DND-41 (cell line): Measurements from ENCODE around the gene EPHB4.

Experiments used
- ATAC-seq: fragments of 200-7000 bp; cut with Tn5 transposase; 3 replicates; pipeline ENCODE4 v1.9.1; 2021; ENCODE audit warnings: low read depth; ENCODE audit not compliant: insufficient read depth
- DNase-seq: peaks from one replicate; pipeline ENCODE4 v3.0.0-alpha.2; 2020
- H2AFZ ChIP-seq: 2 replicates; pipeline ENCODE4 v1.6.0; 2012; ENCODE audit warnings: low read depth, low read length
- H3K27ac ChIP-seq: 2 replicates; pipeline ENCODE4 v1.5.1; 2012; ENCODE audit warnings: low read length, inconsistent platforms
- H3K27me3 ChIP-seq: fragments of 200-600 bp; sonication (generic); 2 replicates; pipeline ENCODE4 v1.6.0; 2012; ENCODE audit warnings: low read length, mild to moderate bottlenecking, inconsistent platforms; ENCODE audit not compliant: insufficient read depth, poor library complexity
- H3K36me3 ChIP-seq: 2 replicates; pipeline ENCODE4 v1.5.1; 2012; ENCODE audit warnings: low read length, inconsistent platforms; ENCODE audit not compliant: insufficient read depth
- H3K4me1 ChIP-seq: 2 replicates; pipeline ENCODE4 v1.5.1; 2012; ENCODE audit warnings: mild to moderate bottlenecking, low read length; ENCODE audit not compliant: insufficient read depth
- H3K4me2 ChIP-seq: 2 replicates; pipeline ENCODE4 v1.6.0; 2012; ENCODE audit warnings: mild to moderate bottlenecking, moderate library complexity, low read length, inconsistent platforms; ENCODE audit not compliant: insufficient read depth
- H3K4me3 ChIP-seq, 2 experiments: fragments of 200-600 bp in 1 of 2; shearing (Covaris generic) in 1 of 2; 2 replicates each; pipeline ENCODE4 v1.5.1; 2012 to 2016; ENCODE audit warnings: inconsistent platforms in 2 of 2, low read length in 2 of 2, mild to moderate bottlenecking in 2 of 2, low read depth in 1 of 2, moderate library complexity in 1 of 2
- H3K79me2 ChIP-seq: 2 replicates; pipeline ENCODE4 v1.6.0; 2012; ENCODE audit warnings: low read length, inconsistent platforms; ENCODE audit not compliant: insufficient read depth
- H3K9ac ChIP-seq: 2 replicates; pipeline ENCODE4 v1.6.0; 2012; ENCODE audit warnings: low read depth, mild to moderate bottlenecking, inconsistent platforms, low read length, moderate library complexity
- H3K9me3 ChIP-seq: 2 replicates; pipeline ENCODE4 v1.5.1; 2012; ENCODE audit warnings: low read length, moderate library complexity, mild to moderate bottlenecking, inconsistent platforms; ENCODE audit not compliant: insufficient read depth, severe bottlenecking
- H4K20me1 ChIP-seq: 2 replicates; pipeline ENCODE4 v1.6.0; 2012; ENCODE audit warnings: low read length; ENCODE audit not compliant: insufficient read depth
- EZH2 ChIP-seq: IDR thresholded peaks from 3 replicates; pipeline ENCODE4 v1.6.1; 2012; ENCODE audit warnings: borderline replicate concordance, low read depth, mild to moderate bottlenecking, moderate library complexity, low read length, inconsistent platforms; ENCODE audit not compliant: severe bottlenecking
- TF ChIP-seq, protein P1 (sequence below): IDR thresholded peaks from 2 replicates; pipeline ENCODE4 v1.5.1; 2012; ENCODE audit warnings: borderline replicate concordance, low read length, moderate library complexity, mild to moderate bottlenecking; ENCODE audit not compliant: poor library complexity, severe bottlenecking; ENCODE audit errors: extremely low read depth

The EPHB4 gene

DNA sequence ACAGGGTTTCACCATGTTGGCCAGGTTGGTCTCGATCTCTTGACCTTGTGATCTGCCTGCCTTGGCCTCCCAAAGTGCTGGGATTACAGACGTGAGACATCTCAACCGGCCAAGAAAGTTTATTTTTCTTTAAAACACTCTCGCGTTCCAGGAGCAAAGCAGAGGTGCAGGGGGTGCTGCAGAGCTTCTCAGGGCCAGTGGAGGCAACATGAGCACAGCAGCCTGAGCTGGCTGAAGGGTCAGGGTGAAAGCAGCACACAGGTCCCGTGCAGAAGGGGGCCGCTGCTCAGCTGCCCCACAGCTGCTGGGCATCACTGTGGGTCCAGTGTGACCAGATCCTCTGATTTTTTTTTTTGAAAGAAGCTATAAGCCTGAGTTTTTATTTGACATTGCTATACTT, 46.1 kb downstream of the EPHB4 start:
- no peak for TF ChIP-seq EZH2
- TF ChIP-seq, protein P1, sequence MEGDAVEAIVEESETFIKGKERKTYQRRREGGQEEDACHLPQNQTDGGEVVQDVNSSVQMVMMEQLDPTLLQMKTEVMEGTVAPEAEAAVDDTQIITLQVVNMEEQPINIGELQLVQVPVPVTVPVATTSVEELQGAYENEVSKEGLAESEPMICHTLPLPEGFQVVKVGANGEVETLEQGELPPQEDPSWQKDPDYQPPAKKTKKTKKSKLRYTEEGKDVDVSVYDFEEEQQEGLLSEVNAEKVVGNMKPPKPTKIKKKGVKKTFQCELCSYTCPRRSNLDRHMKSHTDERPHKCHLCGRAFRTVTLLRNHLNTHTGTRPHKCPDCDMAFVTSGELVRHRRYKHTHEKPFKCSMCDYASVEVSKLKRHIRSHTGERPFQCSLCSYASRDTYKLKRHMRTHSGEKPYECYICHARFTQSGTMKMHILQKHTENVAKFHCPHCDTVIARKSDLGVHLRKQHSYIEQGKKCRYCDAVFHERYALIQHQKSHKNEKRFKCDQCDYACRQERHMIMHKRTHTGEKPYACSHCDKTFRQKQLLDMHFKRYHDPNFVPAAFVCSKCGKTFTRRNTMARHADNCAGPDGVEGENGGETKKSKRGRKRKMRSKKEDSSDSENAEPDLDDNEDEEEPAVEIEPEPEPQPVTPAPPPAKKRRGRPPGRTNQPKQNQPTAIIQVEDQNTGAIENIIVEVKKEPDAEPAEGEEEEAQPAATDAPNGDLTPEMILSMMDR, result no peak
- no peak overlapping the region for H3K4me2 ChIP-seq
- H4K20me1 ChIP-seq, result no peaks in the 10 kb centered on the region
- H2AFZ ChIP-seq, result no peak overlapping the region
- H3K4me1 ChIP-seq, result no peaks in the 10 kb centered on the region
- H3K36me3 ChIP-seq, result no peaks in the 10 kb centered on the region
- no peak overlapping the region for H3K4me3 ChIP-seq
- no peaks in the 10 kb centered on the region for H3K9me3 ChIP-seq
- H3K27me3 ChIP-seq, result no peaks in the 10 kb centered on the region
- H3K27ac ChIP-seq, result no peak overlapping the region
- no peak for DNase-seq
- H3K9ac ChIP-seq, result no peak overlapping the region
- no peak for ATAC-seq
- H3K79me2 ChIP-seq, result no peaks in the 10 kb centered on the region

DNA sequence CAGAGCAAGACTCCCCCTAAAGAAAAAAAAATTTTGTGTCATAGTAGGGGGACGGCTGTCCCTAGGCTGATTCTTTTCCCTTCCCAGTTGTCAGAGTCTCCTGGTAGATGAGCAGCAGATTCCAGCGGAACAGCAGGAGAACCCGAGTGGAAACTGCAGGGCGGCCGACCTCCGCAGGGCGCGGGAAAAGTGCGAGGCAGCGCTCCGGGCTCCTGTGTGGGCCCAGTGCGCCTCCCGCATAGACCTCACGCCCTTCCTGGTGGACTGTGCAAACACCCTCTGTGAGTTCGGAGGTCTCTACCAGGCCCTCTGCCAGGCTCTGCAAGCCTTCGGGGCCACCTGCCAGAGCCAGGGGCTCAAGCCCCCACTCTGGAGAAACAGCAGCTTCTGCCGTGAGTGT, 48.0 kb downstream of the EPHB4 start:
- DNase-seq (no peak), ATAC-seq (no peak)
- no peaks in the 10 kb centered on the region for H3K27me3 ChIP-seq
- no peaks in the 10 kb centered on the region for H3K79me2 ChIP-seq
- H3K4me3 ChIP-seq, result no peak overlapping the region
- H3K9me3 ChIP-seq, result no peaks in the 10 kb centered on the region
- no peak for TF ChIP-seq EZH2
- TF ChIP-seq, protein P1, result no peak
- no peak overlapping the region for H3K4me2 ChIP-seq
- no peaks in the 10 kb centered on the region for H3K4me1 ChIP-seq
- H3K27ac ChIP-seq, result no peak overlapping the region
- no peaks in the 10 kb centered on the region for H3K36me3 ChIP-seq
- no peak overlapping the region for H3K9ac ChIP-seq
- no peak overlapping the region for H2AFZ ChIP-seq
- H4K20me1 ChIP-seq, result no peaks in the 10 kb centered on the region

DNA sequence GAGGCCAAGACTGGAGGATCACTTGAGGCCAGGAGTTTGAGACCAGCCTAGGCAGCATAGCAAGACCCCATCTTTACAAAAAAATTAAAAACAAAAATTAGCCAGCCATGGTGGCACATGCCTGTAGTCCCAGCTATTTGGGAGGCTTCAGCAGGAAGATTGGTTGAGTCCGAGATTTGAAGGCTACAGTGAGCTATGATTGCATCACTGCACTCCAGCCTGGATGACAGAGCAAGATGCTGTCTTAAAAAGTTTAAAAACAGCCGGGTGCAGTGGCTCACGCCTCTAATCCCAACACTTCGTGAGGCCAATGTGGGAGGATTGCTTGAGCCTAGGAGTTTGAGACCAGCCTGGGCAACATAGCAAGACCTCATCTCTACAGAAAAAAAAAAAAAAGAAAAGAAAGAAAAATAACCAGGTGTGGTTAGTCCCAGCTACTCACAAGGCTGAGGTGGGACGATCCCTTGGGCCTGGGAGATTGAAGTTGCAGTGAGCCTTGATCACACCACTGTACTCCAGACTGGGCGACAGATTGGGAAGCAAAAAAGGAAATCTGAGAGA, 49.2 kb downstream of the EPHB4 start:
- Histone ChIP-seq H2AFZ (no peak overlapping the region), H3K79me2 (no peaks in the 10 kb centered on the region), H3K9me3 (no peaks in the 10 kb centered on the region), H3K4me2 (no peak overlapping the region), H3K27me3 (no peaks in the 10 kb centered on the region), H3K36me3 (no peaks in the 10 kb centered on the region), H3K4me1 (no peaks in the 10 kb centered on the region), H3K9ac (no peak overlapping the region), H3K4me3 (no peak overlapping the region), H4K20me1 (no peaks in the 10 kb centered on the region), H3K27ac (no peak overlapping the region)
- DNase-seq (no peak), ATAC-seq (no peak)
- no peak for TF ChIP-seq EZH2
- TF ChIP-seq, protein P1, result no peak

DNA sequence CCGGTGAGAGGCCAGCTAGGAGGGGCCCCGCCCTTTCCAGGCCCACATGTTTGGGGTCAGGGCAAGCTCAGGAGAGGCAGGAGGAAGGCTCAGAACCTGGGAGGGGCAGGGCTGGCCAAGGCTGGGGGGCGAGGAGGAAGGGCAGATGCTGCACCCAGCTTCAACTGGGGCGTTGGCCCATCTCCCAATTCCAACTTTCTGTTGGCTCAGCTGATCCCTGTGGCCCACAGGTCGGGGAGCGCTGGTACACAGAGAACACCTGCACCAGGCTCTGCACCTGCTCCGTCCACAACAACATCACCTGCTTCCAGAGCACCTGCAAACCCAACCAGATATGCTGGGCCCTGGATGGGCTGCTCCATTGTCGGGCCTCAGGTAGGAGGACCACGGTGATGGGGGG, 53.8 kb downstream of the EPHB4 start:
- Histone ChIP-seq H3K9me3 (no peaks in the 10 kb centered on the region), H3K4me1 (no peaks in the 10 kb centered on the region), H3K36me3 (no peaks in the 10 kb centered on the region), H3K27ac (no peak overlapping the region), H3K9ac (no peak overlapping the region), H4K20me1 (no peaks in the 10 kb centered on the region), H3K4me2 (no peak overlapping the region), H2AFZ (no peak overlapping the region), H3K79me2 (no peaks in the 10 kb centered on the region), H3K27me3 (no peaks in the 10 kb centered on the region), H3K4me3 (no peak overlapping the region)
- ATAC-seq (no peak), DNase-seq (no peak)
- TF ChIP-seq, protein P1, result no peak
- TF ChIP-seq EZH2, result no peak
